C4-2B (cell line): ENCODE measurements around the gene THADA.

Experiments
- ZFX ChIP-seq: fragments of 450-650 bp; IDR thresholded peaks from 2 replicates; pipeline ENCODE4 v1.6.1; 2017
- TF ChIP-seq, protein P1 (sequence below): fragments of 450-650 bp; conservative IDR thresholded peaks from 2 replicates; pipeline ENCODE4 v1.5.1; 2017; ENCODE audit warnings: mild to moderate bottlenecking

DNA sequence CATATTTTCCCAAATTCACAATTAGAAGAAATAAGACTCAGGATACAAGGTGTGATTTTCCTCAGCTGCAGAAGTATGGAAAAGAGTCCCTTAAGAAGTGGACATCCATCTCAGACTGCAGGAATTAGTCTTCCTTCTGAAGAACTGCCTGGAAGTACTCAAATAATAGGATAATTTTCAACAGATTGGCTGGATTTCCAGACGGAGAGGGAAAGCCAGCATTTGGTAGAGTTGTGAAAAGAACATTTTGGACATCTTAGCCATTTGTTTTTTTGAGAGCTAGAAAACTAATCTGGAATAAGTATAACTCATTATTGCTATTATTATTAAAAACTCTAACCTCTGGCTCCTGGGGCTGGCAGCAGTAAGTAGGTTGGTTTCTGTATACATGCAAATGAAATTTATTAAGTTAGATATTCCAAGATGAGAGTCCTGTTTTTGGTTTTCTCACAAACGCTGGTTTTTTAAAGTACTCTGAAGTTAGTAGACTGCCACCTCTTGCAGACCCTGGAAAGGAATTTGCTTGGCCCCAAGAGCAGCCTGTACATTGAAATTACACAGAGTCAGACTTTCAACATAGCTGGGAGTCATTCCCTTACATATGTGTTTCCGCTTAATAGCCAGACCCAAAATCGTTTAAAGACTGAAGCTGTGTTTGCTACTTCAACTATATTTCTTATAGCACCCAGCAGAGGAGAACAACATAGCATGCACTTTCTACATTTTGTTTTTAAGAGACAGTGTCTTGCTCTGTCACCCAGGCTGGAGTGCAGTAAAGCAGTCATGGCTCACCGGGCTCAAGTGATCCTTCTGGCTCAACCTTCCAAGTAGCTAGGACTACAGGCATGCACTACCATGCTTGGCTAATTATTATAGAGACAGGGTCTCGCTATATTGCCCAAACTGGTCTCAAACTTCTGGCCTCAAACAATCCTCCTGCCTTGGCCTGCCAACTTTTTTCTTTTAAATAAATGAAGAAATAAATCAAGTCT lies 142.4 kb downstream of the THADA start:
- TF ChIP-seq, protein P1, sequence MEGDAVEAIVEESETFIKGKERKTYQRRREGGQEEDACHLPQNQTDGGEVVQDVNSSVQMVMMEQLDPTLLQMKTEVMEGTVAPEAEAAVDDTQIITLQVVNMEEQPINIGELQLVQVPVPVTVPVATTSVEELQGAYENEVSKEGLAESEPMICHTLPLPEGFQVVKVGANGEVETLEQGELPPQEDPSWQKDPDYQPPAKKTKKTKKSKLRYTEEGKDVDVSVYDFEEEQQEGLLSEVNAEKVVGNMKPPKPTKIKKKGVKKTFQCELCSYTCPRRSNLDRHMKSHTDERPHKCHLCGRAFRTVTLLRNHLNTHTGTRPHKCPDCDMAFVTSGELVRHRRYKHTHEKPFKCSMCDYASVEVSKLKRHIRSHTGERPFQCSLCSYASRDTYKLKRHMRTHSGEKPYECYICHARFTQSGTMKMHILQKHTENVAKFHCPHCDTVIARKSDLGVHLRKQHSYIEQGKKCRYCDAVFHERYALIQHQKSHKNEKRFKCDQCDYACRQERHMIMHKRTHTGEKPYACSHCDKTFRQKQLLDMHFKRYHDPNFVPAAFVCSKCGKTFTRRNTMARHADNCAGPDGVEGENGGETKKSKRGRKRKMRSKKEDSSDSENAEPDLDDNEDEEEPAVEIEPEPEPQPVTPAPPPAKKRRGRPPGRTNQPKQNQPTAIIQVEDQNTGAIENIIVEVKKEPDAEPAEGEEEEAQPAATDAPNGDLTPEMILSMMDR: no peak
- no peak for TF ChIP-seq ZFX
